GM12878 (cell line): ENCODE data around the gene NIN. TPM values are rescaled to one million over a fixed set of nuclear protein-coding genes. Genes with fewer than 3 reads are reported as not detected.

Experiments used
- ATAC-seq: fragments of 200-7000 bp; cut with Tn5 transposase; 3 replicates; pipeline ENCODE4 v1.9.1; 2020; ENCODE audit warnings: mild to moderate bottlenecking, moderate library complexity
- BruUV-seq: library from RNA; stranded (reverse); fragments of 400-500 nt; replicated peaks from 2 replicates; lab custom pipeline; 2021; lab: Mats Ljungman, UMichigan
- CTCF ChIA-PET: fragments of 300-600 bp; sonication (Branson Sonifier 250); formaldehyde crosslinking; extraction: SDS; loops from one replicate; lab custom pipeline; 2021; ENCODE audit warnings: inconsistent platforms; lab: Yijun Ruan, JAX
- POLR2A ChIA-PET: fragments of 350-600 bp; formaldehyde crosslinking; extraction: SDS; loops from one replicate; lab custom pipeline; 2021; ENCODE audit warnings: inconsistent platforms; lab: Charles Lee
- RAD21 ChIA-PET: fragments of 300-600 bp; sonication (Branson Sonifier 250); formaldehyde crosslinking; loops from one replicate; lab custom pipeline; 2023; ENCODE audit warnings: antibody characterized with exemption; ENCODE audit not compliant: unreplicated experiment; lab: Charles Lee
- SMC1A ChIA-PET: fragments of 300-600 bp; sonication (Branson Sonifier 250); formaldehyde crosslinking; loops from one replicate; lab custom pipeline; 2023; ENCODE audit not compliant: unreplicated experiment, uncharacterized antibody; lab: Charles Lee
- DNase-seq: peaks from one replicate; pipeline ENCODE4 v3.0.0-alpha.2; 2011; ENCODE audit warnings: low read depth, low spot score
- FAIRE-seq: peaks from 3 replicates; lab custom pipeline; 2011; peaks lifted over from hg19 to GRCh38; lab: Jason Lieb, UNC
- H2AFZ ChIP-seq: 2 replicates; pipeline ENCODE4 v1.6.0; 2011; ENCODE audit warnings: low read depth, low read length, control low read depth; ENCODE audit not compliant: control insufficient read depth
- H3K27ac ChIP-seq: 2 replicates; pipeline ENCODE4 v1.5.1; 2011; ENCODE audit warnings: control low read depth; ENCODE audit not compliant: control insufficient read depth, insufficient read depth
- H3K27me3 ChIP-seq, 2 experiments: replicated peaks in 1 of 2; 2 replicates each; pipeline versions ENCODE4 v1.6.0 to v1.6.1; 2011; ENCODE audit warnings: low read length in 1 of 2; ENCODE audit not compliant: control insufficient read depth in 2 of 2, insufficient read depth in 2 of 2
- H3K36me3 ChIP-seq, 2 experiments: 2 replicates each; pipeline ENCODE4 v1.5.1; 2011; ENCODE audit warnings: low read length in 1 of 2; ENCODE audit not compliant: control insufficient read depth in 2 of 2, insufficient read depth in 2 of 2
- H3K4me1 ChIP-seq: 2 replicates; pipeline ENCODE4 v1.6.1; 2011; ENCODE audit warnings: mild to moderate bottlenecking, low read length, moderate library complexity, mixed read lengths; ENCODE audit not compliant: control insufficient read depth, insufficient read depth
- H3K4me2 ChIP-seq: 2 replicates; pipeline ENCODE4 v1.6.0; 2011; ENCODE audit warnings: control low read depth; ENCODE audit not compliant: control insufficient read depth, insufficient read depth
- H3K4me3 ChIP-seq: fragments of 200-600 bp; sonication (generic); 2 replicates; pipeline ENCODE4 v1.5.1; 2016
- H3K79me2 ChIP-seq: 2 replicates; pipeline ENCODE4 v1.6.0; 2011; ENCODE audit warnings: low read length; ENCODE audit not compliant: control insufficient read depth, insufficient read depth
- H3K9ac ChIP-seq: 2 replicates; pipeline ENCODE4 v1.8.0; 2011; ENCODE audit warnings: low read length, control low read depth, mixed read lengths; ENCODE audit not compliant: control insufficient read depth, insufficient read depth
- H3K9me3 ChIP-seq: replicated peaks from 3 replicates; pipeline ENCODE4 v1.5.1; 2011; ENCODE audit warnings: mild to moderate bottlenecking, low read length; ENCODE audit not compliant: control insufficient read depth, insufficient read depth
- H4K20me1 ChIP-seq: 2 replicates; pipeline ENCODE4 v1.6.0; 2011; ENCODE audit not compliant: control insufficient read depth, insufficient read depth
- IKZF1 ChIP-seq: fragments of 450-650 bp; conservative IDR thresholded peaks from 2 replicates; pipeline ENCODE4 v1.6.1; 2017; ENCODE audit warnings: antibody characterized with exemption, mild to moderate bottlenecking
- NFYA ChIP-seq: IDR thresholded peaks from 2 replicates; pipeline ENCODE4 v1.6.1; 2011; ENCODE audit warnings: low read depth, mild to moderate bottlenecking, low read length, improper control_type of control experiment, borderline replicate concordance
- ZNF622 ChIP-seq: fragments of 450-650 bp; IDR thresholded peaks from 2 replicates; pipeline ENCODE4 v1.6.1; 2017; ENCODE audit warnings: mild to moderate bottlenecking, inconsistent platforms
- WGBS: methylation state at CpG from one replicate; pipeline ENCODE4 v1.1.6; 2016; ENCODE audit warnings: low lambda C conversion rate; ENCODE audit not compliant: insufficient replicate concordance, insufficient coverage; ENCODE audit errors: missing lambda C conversion rate; 5-methylcytosine and 5-hydroxymethylcytosine counted together
- in situ Hi-C: fragments of 300-500 bp; cut with MboI; formaldehyde crosslinking; loops from 9 replicates; pipeline ENCODE4 v1.14.3; 2018; ENCODE audit warnings: mixed read lengths
- intact Hi-C: fragments of 100-400 bp; cut with micrococcal nuclease; formaldehyde crosslinking; loops from one replicate; pipeline ENCODE4 v1.14.2; 2022; ENCODE audit not compliant: unreplicated experiment
- polyA plus RNA-seq, 11 experiments: library from polyadenylated mRNA; depleted of rRNA in 4 of 11; unstranded in 6 of 11; stranded (reverse) in 5 of 11; fragments of >200 nt; fragmentation: Nextera tagmentation in 4 of 11; fragmentation: Illumina TruSeq in 1 of 11; extraction: Ambion mirVana in 4 of 11; extraction: Trizol in 1 of 11; gene quantifications; 1 replicate in 1 of 11; 2 replicates in 10 of 11; pipeline versions ENCODE4 v1.2.1 to v1.2.3, GENCODE V29; 2011 to 2016; ENCODE audit warnings: inconsistent platforms in 2 of 11, missing spikeins in 2 of 11, low read depth in 1 of 11
- total RNA-seq, 4 experiments: library from RNA; depleted of rRNA in 3 of 4; stranded (reverse); fragments of >200 nt in 3 of 4; fragmentation: Illumina TruSeq in 1 of 4; extraction: Trizol in 1 of 4; gene quantifications; 2 replicates each; pipeline versions ENCODE4 v1.2.1 to v1.2.3, GENCODE V29; 2013 to 2021
- TF ChIP-seq, protein P1 (sequence below): IDR thresholded peaks from 2 replicates; pipeline ENCODE4 v1.6.1; 2012; ENCODE audit warnings: mild to moderate bottlenecking, low read depth, low read length

NIN gene
- total and polyA plus RNA-seq, 10 of the 15 experiments (the other 5 are each of a cell fraction or from before 2014, with no cell fraction given): 16.2 to 135 (median 70.3) TPM

DNA sequence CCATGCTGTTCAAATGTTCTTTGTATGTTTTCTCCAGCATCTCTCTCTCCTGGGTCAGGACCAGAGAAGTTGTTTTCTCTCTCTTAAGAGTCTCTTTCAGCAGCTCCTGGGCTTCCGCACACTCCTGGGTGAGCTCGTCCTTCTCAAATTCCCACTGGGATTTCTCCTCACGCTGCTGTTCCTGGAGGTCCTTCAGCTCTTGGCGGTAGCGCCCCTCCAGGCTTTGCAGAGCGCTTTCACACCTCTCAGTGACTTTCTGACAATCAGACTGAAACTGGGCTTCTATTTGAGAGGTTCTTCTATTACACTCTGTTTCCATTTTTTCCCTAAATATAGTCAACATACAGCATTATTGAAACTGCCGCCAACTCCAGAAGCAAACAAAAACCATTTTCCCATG is 72.7 kb downstream of the NIN start:
- no peak for DNase-seq
- H3K27me3 ChIP-seq: no peaks in the 10 kb centered on the region
- no peak overlapping the region for H3K4me2 ChIP-seq
- no peak for TF ChIP-seq IKZF1
- no peak for TF ChIP-seq ZNF622
- no peak for TF ChIP-seq NFYA
- TF ChIP-seq, protein P1, sequence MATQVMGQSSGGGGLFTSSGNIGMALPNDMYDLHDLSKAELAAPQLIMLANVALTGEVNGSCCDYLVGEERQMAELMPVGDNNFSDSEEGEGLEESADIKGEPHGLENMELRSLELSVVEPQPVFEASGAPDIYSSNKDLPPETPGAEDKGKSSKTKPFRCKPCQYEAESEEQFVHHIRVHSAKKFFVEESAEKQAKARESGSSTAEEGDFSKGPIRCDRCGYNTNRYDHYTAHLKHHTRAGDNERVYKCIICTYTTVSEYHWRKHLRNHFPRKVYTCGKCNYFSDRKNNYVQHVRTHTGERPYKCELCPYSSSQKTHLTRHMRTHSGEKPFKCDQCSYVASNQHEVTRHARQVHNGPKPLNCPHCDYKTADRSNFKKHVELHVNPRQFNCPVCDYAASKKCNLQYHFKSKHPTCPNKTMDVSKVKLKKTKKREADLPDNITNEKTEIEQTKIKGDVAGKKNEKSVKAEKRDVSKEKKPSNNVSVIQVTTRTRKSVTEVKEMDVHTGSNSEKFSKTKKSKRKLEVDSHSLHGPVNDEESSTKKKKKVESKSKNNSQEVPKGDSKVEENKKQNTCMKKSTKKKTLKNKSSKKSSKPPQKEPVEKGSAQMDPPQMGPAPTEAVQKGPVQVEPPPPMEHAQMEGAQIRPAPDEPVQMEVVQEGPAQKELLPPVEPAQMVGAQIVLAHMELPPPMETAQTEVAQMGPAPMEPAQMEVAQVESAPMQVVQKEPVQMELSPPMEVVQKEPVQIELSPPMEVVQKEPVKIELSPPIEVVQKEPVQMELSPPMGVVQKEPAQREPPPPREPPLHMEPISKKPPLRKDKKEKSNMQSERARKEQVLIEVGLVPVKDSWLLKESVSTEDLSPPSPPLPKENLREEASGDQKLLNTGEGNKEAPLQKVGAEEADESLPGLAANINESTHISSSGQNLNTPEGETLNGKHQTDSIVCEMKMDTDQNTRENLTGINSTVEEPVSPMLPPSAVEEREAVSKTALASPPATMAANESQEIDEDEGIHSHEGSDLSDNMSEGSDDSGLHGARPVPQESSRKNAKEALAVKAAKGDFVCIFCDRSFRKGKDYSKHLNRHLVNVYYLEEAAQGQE: no peak
- no peaks in the 10 kb centered on the region for H3K9me3 ChIP-seq
- peaks cover 3% of the 10 kb centered on the region for H3K79me2 ChIP-seq
- no peak overlapping the region for H3K9ac ChIP-seq
- POLR2A ChIA-PET: interaction anchor here (2.2 kb wide), 1 partner anchor 11 kb away, joined by 7 read pairs; no protein-coding TSS in a partner anchor
- intact Hi-C loops (no loop called here), in situ Hi-C loops (no loop called here)
- RAD21 ChIA-PET: interaction anchor here (0.9 to 3.2 kb wide), 3 partner anchors 21 to 157 kb away, joined by 3 to 16 read pairs (median 11); no protein-coding TSS in a partner anchor
- WGBS: 77% methylated on average over 7 of the region's 7 CpGs
- no peaks in the 10 kb centered on the region for H4K20me1 ChIP-seq
- no TSS peak for BruUV-seq
- no peak for ATAC-seq
- peaks cover 23% of the 10 kb centered on the region for H3K4me1 ChIP-seq
- CTCF ChIA-PET: interaction anchor here (1.1 to 2.7 kb wide), 6 partner anchors 10 to 102 kb away, joined by 3 to 22 read pairs (median 9); no protein-coding TSS in a partner anchor
- H2AFZ ChIP-seq: no peak overlapping the region
- SMC1A ChIA-PET: interaction anchor here (0.8 to 4.2 kb wide), 10 partner anchors 16 to 157 kb away, joined by 3 to 18 read pairs (median 5); no protein-coding TSS in a partner anchor
- FAIRE-seq: no peak
- no peak overlapping the region for H3K4me3 ChIP-seq
- H3K36me3 ChIP-seq: peaks cover 21 to 61% of the 10 kb centered on the region in 2 experiments
- H3K27ac ChIP-seq: no peak overlapping the region
